GM19099 (cell line): ENCODE measurements around the gene KCNK17.

Experiments
- POLR2A ChIP-seq: IDR thresholded peaks from 3 replicates; pipeline ENCODE4 v1.6.1; 2011; ENCODE audit warnings: low read depth; ENCODE audit not compliant: insufficient read length; ENCODE audit errors: extremely low read depth

The KCNK17 gene

GRCh38 chr6:39269961-39270360 is 44.3 kb downstream of the KCNK17 start:
- TF ChIP-seq POLR2A, result no peak

- no peak for TF ChIP-seq POLR2A
Observed at GRCh38 chr6:39268721-39269120, 45.5 kb downstream of the KCNK17 start.

- no peak for TF ChIP-seq POLR2A
Observed at GRCh38 chr6:39268171-39268570, 46.0 kb downstream of the KCNK17 start.

- TF ChIP-seq POLR2A, result no peak
Observed at GRCh38 chr6:39266782-39267355, 47.4 kb downstream of the KCNK17 start.

- no peak for TF ChIP-seq POLR2A
Observed at GRCh38 chr6:39266375-39266774, 47.8 kb downstream of the KCNK17 start.

- no peak for TF ChIP-seq POLR2A
Observed at GRCh38 chr6:39263303-39264037, 50.7 kb downstream of the KCNK17 start.

GRCh38 chr6:39261751-39262150 is 52.5 kb downstream of the KCNK17 start:
- no peak for TF ChIP-seq POLR2A

- TF ChIP-seq POLR2A, result no peak
Observed at GRCh38 chr6:39260953-39261352, 53.3 kb downstream of the KCNK17 start.

- TF ChIP-seq POLR2A, result no peak
Observed at GRCh38 chr6:39260456-39260855, 53.8 kb downstream of the KCNK17 start.

- no peak for TF ChIP-seq POLR2A
Observed at GRCh38 chr6:39256294-39256940, 57.8 kb downstream of the KCNK17 start.

GRCh38 chr6:39254999-39255535 is 59.2 kb downstream of the KCNK17 start:
- no peak for TF ChIP-seq POLR2A

GRCh38 chr6:39251406-39251805 is 62.8 kb downstream of the KCNK17 start:
- TF ChIP-seq POLR2A, result no peak

- TF ChIP-seq POLR2A, result no peak
Observed at GRCh38 chr6:39250507-39250906, 63.7 kb downstream of the KCNK17 start.

GRCh38 chr6:39249278-39249677 is 64.9 kb downstream of the KCNK17 start:
- TF ChIP-seq POLR2A, result no peak
